Measurements from ENCODE around the gene C1D. TPM values are rescaled to one million over a fixed set of nuclear protein-coding genes. Genes with fewer than 3 reads are reported as not detected.

C1D gene
- total RNA-seq, 1 donor from 2014 or later = not detected

DNA sequence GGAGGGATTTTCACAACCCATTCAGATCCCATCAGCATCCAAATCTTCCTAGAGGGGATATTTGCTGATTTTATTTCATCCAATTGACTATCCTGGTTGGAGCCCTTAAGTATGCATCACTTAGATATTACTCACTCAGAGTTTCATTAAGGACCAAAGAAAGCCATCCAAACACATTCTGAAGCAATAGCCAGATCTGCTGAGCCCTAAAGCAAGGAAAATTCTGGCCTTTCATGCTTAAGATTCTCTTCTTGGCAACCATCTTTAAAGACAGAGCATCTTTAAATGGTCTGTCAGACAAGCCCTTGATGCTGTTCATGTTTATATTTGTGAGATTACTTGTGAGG lies 40.9 kb upstream of the C1D start:
- DNase-seq (ENCODE audit: low spot score in 2 of 2) = no peak
- Histone ChIP-seq H3K4me3 (no peak overlapping the region), H3K27me3 (no peaks in the 10 kb centered on the region), H3K9me3 (no peaks in the 10 kb centered on the region), H3K4me1 (no peaks in the 10 kb centered on the region), H3K36me3 (no peaks in the 10 kb centered on the region), H3K27ac (no peak overlapping the region)
- TF ChIP-seq, protein P1, sequence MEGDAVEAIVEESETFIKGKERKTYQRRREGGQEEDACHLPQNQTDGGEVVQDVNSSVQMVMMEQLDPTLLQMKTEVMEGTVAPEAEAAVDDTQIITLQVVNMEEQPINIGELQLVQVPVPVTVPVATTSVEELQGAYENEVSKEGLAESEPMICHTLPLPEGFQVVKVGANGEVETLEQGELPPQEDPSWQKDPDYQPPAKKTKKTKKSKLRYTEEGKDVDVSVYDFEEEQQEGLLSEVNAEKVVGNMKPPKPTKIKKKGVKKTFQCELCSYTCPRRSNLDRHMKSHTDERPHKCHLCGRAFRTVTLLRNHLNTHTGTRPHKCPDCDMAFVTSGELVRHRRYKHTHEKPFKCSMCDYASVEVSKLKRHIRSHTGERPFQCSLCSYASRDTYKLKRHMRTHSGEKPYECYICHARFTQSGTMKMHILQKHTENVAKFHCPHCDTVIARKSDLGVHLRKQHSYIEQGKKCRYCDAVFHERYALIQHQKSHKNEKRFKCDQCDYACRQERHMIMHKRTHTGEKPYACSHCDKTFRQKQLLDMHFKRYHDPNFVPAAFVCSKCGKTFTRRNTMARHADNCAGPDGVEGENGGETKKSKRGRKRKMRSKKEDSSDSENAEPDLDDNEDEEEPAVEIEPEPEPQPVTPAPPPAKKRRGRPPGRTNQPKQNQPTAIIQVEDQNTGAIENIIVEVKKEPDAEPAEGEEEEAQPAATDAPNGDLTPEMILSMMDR (IDR thresholded peaks at IDR 0.05) = no peak
- intact Hi-C loops (cut with DNase I) = no loop called here

DNA sequence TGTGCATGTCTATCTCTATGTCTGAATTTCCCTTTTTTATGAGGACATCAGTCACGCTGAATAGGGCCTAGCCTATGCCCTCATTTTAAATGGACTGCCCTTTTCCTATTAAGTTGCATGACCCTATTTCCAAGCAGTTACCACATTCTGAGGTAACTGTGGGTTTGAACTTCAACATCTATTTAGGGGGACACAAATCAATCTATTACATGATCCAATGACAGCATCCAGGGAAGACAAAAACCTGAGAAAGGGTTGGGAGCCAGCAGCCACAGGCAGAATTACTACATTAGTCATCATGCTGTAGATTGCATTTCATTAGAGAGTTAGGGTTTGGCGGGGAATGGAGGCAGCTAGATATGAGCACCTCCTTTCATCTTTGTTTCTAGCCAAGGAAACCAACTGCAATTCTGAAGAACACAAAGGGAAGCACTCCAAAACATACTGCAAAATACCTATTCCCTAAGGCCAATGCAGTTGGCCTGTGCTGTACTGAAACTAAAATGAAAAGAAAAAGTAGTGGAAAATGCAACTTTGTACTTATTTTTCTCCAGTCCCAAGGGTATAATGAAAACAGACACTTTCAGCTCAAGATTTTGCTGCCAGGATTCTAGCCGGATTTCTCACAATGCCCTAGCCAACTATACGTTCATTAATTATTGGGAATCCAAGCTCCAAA lies 40.4 kb upstream of the C1D start:
- Histone ChIP-seq H3K4me3 (no peak overlapping the region), H3K4me1 (no peaks in the 10 kb centered on the region), H3K36me3 (no peaks in the 10 kb centered on the region), H3K27ac (no peak overlapping the region), H3K27me3 (no peaks in the 10 kb centered on the region), H3K9me3 (no peaks in the 10 kb centered on the region)
- TF ChIP-seq, protein P1 (IDR thresholded peaks at IDR 0.05) = no peak
- intact Hi-C loops (cut with DNase I) = no loop called here
- DNase-seq (ENCODE audit: low spot score in 2 of 2) = no peak

DNA sequence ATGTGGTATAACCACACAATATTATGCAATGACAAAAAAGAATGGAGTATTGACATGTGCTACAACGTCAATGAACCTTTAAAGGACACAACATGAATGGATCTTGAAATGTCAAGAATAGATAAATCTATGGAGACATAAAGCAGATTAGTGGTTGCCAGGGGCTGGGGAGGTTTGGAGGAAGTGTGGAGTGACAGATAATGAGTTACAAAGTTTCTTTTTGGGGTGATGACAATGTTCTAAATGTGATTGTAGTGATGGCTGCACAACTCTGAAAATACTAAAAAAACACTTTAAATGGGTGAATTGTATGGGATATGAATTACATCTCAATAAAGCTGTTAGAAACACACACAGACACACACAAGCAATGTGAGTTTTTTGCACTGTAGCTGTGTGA lies 37.4 kb upstream of the C1D start:
- Histone ChIP-seq H3K36me3 (no peaks in the 10 kb centered on the region), H3K27ac (no peak overlapping the region), H3K9me3 (no peaks in the 10 kb centered on the region), H3K4me3 (no peak overlapping the region), H3K4me1 (no peaks in the 10 kb centered on the region), H3K27me3 (no peaks in the 10 kb centered on the region)
- DNase-seq (ENCODE audit: low spot score in 2 of 2) = no peak
- intact Hi-C loops (cut with DNase I) = no loop called here
- TF ChIP-seq, protein P1 (IDR thresholded peaks at IDR 0.05) = no peak

DNA sequence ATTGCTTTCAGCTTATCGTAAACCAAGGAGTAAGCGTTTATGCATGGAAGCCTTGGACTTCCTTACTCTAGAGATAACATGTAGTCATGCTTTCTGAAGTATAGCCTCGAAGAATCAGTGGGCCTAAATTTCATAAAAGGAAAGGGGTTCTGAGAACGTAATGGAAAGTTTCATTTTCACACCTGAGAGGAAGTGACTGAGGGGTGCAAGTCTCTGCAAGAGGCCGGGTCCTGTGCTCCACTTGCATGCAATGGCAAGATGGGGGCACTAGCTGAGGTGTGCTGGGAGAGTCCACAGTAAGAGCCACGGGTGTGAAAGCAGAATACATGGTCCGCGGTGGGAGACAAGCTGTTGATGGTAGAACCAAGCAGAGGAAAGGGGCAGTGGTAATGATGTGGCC lies 36.5 kb upstream of the C1D start:
- intact Hi-C loops (cut with DNase I) = no loop called here
- no peaks in the 10 kb centered on the region for H3K36me3 ChIP-seq
- DNase-seq (ENCODE audit: low spot score in 2 of 2) = no peak
- H3K4me3 ChIP-seq = no peak overlapping the region
- no peaks in the 10 kb centered on the region for H3K9me3 ChIP-seq
- no peaks in the 10 kb centered on the region for H3K27me3 ChIP-seq
- H3K27ac ChIP-seq = no peak overlapping the region
- TF ChIP-seq, protein P1 (IDR thresholded peaks at IDR 0.05) = no peak
- H3K4me1 ChIP-seq = no peaks in the 10 kb centered on the region

DNA sequence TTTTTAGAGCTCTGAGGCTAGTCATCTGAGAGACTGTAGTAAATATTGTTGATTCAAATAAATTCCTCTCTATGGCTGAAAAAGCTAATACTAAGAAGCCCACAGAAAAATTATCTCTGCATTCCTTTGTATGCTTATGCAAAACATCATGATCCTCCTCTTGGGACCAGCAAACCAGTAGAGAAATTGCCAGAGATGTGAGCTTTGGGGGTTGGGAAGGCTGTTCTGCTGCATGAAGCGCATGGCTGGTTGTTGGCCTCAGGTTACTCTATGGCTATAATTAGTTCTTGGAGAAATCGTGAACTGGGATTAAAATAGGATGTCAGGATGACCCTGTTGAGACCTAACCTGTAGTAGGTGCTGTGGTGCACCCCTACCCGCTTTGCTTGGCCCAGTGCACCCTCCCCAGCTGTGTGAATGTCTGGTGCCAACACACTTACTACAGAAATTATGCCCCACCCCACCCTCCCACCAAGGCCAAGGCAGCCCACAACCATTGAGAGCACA lies 35.5 kb upstream of the C1D start:
- Histone ChIP-seq H3K27ac (no peak overlapping the region), H3K9me3 (no peaks in the 10 kb centered on the region), H3K4me1 (no peaks in the 10 kb centered on the region), H3K27me3 (no peaks in the 10 kb centered on the region), H3K4me3 (no peak overlapping the region), H3K36me3 (no peaks in the 10 kb centered on the region)
- intact Hi-C loops (cut with DNase I) = no loop called here
- DNase-seq (ENCODE audit: low spot score in 2 of 2) = no peak
- TF ChIP-seq, protein P1 (IDR thresholded peaks at IDR 0.05) = no peak

DNA sequence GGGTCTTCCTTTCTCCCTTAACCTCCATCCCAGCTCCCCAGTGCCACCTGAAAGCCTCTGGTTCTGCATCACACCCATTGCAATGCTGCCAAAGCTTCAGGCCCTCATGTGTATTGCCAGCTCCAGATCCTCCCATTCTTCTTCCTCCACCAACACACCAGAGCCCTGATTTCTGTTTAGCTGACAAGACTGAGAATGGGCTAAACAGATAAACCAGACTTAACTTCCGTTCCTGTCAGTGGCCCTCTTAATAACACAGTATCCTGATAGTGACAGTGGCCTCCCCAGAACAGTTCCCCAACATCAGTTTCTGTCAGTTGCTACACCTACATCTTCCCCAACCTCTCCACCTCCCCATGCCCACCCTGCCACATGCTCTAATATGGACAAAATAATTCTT lies 31.3 kb upstream of the C1D start:
- Histone ChIP-seq H3K4me3 (no peak overlapping the region), H3K9me3 (no peaks in the 10 kb centered on the region), H3K27ac (no peak overlapping the region), H3K4me1 (no peaks in the 10 kb centered on the region), H3K27me3 (no peaks in the 10 kb centered on the region), H3K36me3 (no peaks in the 10 kb centered on the region)
- no peak for DNase-seq (ENCODE audit: low spot score in 2 of 2)
- TF ChIP-seq, protein P1 (IDR thresholded peaks at IDR 0.05) = no peak
- intact Hi-C loops (cut with DNase I) = no loop called here
